Esophagus squamous epithelium (tissue), 5 donors: Measurements from ENCODE around the gene C3orf62. TPM values are rescaled to one million over a fixed set of nuclear protein-coding genes. Genes with fewer than 3 reads are reported as not detected.
"Not testable (repeated sequence)": the region's sequence is repeated elsewhere in the genome, so short reads cannot be mapped to it uniquely, and the experiment has no call there.

Experiments used
- DNase-seq: peaks from one replicate; lab custom pipeline; 2025; lab: John Stamatoyannopoulos, UW
- H3K27ac ChIP-seq, 4 donors: fragments of 200-600 bp; sonication (generic); one replicate each; pipeline ENCODE4 v1.5.1; 2016 to 2019; ENCODE audit warnings: mild to moderate bottlenecking in 1 of 4
- H3K27me3 ChIP-seq, 4 donors: fragments of 200-600 bp; sonication (generic); 1 replicate in 3 of 4; 2 replicates in 1 of 4; pipeline versions ENCODE4 v1.5.1 to v1.6.0; 2017 to 2021; ENCODE audit warnings: antibody characterized with exemption in 1 of 4
- H3K36me3 ChIP-seq, 3 donors: fragments of 200-600 bp; sonication (generic); one replicate each; pipeline ENCODE4 v1.5.1; 2016 to 2019
- H3K4me1 ChIP-seq, 3 donors: fragments of 200-600 bp; sonication (generic); one replicate each; pipeline ENCODE4 v1.5.1; 2017 to 2019
- H3K4me3 ChIP-seq, 4 donors: fragments of 200-600 bp; sonication (generic); 1 replicate in 3 of 4; 2 replicates in 1 of 4; pipeline ENCODE4 v1.5.1; 2016 to 2019; ENCODE audit warnings: mild to moderate bottlenecking in 2 of 4, moderate library complexity in 1 of 4
- H3K9me3 ChIP-seq, 3 donors: fragments of 200-600 bp; sonication (generic); one replicate each; pipeline ENCODE4 v1.5.1; 2016 to 2019
- POLR2A ChIP-seq, 4 donors: fragments of 450-650 bp; IDR thresholded peaks; one replicate each; pipeline ENCODE4 v1.6.1; 2017; ENCODE audit warnings: antibody characterized with exemption in 4 of 4, mild to moderate bottlenecking in 4 of 4, moderate library complexity in 3 of 4
- WGBS, 2 donors: methylation state at CpG; one replicate each; pipeline ENCODE4 v1.1.5; 2018; 5-methylcytosine and 5-hydroxymethylcytosine counted together
- intact Hi-C: fragments of 100-400 bp; cut with DNase I; formaldehyde crosslinking; loops from one replicate; pipeline ENCODE4 v1.15.0; 2022
- small RNA-seq, 4 donors: library from RNA; depleted of rRNA; stranded (forward); fragments of <200 nt; gene quantifications; one replicate each; pipeline ENCODE3, GENCODE V24; 2016
- total RNA-seq, 4 donors: library from RNA; depleted of rRNA; stranded (reverse); fragments of >200 nt; gene quantifications; one replicate each; pipeline ENCODE4 v1.1.0, GENCODE V29; 2016
- TF ChIP-seq, protein P1 (sequence below), 6 experiments: fragments of 450-650 bp in 4 of 6; fragments of 200-600 bp in 2 of 6; sonication (generic) in 2 of 6; IDR thresholded peaks; one replicate each; pipeline ENCODE4 v1.5.1; 2016 to 2019; ENCODE audit warnings: antibody characterized with exemption in 6 of 6, mild to moderate bottlenecking in 4 of 6, moderate library complexity in 4 of 6
- donor health status: DM: yes; HTN: yes; CAD: no.

Gene C3orf62
- total RNA-seq, 4 donors from 2014 or later = 1.8 to 3.6 (median 3.0) TPM

DNA sequence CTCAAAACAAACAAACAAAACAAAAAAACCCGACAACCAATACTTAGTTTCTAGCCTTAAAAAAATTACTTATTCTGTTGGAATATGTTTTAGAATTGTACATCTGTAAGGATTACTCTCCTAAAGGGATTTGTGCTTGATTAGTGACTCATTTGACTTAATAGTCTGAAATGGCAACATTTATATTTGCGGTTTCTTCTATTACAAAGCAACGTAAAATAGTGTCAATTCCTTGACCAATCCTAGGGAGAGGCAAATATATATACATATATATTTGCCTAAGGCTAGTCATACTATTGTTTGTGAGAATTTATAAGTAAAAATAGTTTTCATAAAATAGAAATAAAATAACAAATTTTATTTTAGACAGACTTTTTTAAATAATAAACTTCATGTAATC, 39.7 kb downstream of the C3orf62 start:
- peaks cover 0 to 30% (median 15%) of the 10 kb centered on the region in 3 donors for H3K4me1 ChIP-seq
- peaks cover 0 to 29% (median 23%) of the 10 kb centered on the region in 3 donors for H3K9me3 ChIP-seq
- WGBS, 2 donors = 70 to 79% methylated on average over 3 of the region's 3 CpGs
- no peaks in the 10 kb centered on the region for H3K27me3 ChIP-seq
- intact Hi-C loops = no loop called here
- H3K36me3 ChIP-seq = no peaks in the 10 kb centered on the region
- no peak for DNase-seq
- TF ChIP-seq, protein P1, sequence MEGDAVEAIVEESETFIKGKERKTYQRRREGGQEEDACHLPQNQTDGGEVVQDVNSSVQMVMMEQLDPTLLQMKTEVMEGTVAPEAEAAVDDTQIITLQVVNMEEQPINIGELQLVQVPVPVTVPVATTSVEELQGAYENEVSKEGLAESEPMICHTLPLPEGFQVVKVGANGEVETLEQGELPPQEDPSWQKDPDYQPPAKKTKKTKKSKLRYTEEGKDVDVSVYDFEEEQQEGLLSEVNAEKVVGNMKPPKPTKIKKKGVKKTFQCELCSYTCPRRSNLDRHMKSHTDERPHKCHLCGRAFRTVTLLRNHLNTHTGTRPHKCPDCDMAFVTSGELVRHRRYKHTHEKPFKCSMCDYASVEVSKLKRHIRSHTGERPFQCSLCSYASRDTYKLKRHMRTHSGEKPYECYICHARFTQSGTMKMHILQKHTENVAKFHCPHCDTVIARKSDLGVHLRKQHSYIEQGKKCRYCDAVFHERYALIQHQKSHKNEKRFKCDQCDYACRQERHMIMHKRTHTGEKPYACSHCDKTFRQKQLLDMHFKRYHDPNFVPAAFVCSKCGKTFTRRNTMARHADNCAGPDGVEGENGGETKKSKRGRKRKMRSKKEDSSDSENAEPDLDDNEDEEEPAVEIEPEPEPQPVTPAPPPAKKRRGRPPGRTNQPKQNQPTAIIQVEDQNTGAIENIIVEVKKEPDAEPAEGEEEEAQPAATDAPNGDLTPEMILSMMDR (IDR thresholded peaks at IDR 0.05) = no peak
- TF ChIP-seq POLR2A (IDR thresholded peaks at IDR 0.05) = no peak
- peak overlapping the region; percentile 2 to 90 (median 82) for H3K27ac ChIP-seq
- no peak overlapping the region for H3K4me3 ChIP-seq

DNA sequence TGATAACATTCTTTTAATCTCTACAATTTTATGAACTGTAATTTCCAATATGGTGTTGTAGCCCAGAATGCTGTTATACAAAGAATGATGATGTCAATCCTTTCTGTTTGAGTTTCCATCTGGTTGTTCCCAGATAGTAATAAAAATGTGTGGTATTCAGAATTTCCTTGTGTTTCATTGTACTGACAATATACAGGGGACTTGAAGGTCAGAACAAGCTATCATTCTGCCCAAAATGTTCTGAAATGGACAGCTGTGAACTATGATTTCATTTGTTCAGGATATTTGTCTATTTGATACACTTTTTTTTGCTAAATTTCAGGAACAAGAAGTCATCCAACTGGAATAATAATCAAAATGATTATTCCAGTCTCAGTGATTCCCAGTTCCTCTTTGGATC, 40.8 kb downstream of the C3orf62 start:
- Histone ChIP-seq H3K27me3 (no peaks in the 10 kb centered on the region), H3K36me3 (no peaks in the 10 kb centered on the region), H3K27ac (no peak overlapping the region), H3K9me3 (peaks cover 0 to 40% (median 23%) of the 10 kb centered on the region in 3 donors), H3K4me3 (no peak overlapping the region), H3K4me1 (peaks cover 0 to 30% (median 15%) of the 10 kb centered on the region in 3 donors)
- no peak for TF ChIP-seq POLR2A (IDR thresholded peaks at IDR 0.05)
- TF ChIP-seq, protein P1 (IDR thresholded peaks at IDR 0.05) = no peak
- intact Hi-C loops = no loop called here
- DNase-seq = no peak

DNA sequence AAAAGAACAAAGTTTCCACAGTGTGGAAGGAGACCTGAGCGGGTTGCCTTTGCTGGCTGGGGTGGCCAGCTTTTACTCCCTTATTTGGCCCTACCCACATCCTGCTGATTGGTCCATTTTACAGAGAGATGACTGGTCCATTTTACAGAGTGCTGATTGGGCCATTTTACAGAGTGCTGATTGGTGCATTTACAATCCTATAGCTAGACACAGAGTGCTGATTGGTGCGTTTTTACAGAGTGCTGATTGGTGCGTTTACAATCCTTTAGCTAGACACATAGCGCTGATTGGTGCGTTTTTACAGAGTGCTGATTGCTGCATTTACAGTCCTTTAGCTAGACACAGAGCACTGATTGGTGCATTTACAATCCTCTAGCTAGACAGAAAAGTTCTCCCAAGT, 48.2 kb downstream of the C3orf62 start:
- H3K27ac ChIP-seq, H3K4me3 ChIP-seq, H3K27me3 ChIP-seq, H3K4me1 ChIP-seq, H3K36me3 ChIP-seq, DNase-seq, intact Hi-C loops: not testable (repeated sequence)
- 95 to 100% methylated on average over 5 of the region's 5 CpGs for WGBS, 2 donors
- H3K9me3 ChIP-seq = peaks cover 0 to 69% (median 38%) of the 10 kb centered on the region in 3 donors

DNA sequence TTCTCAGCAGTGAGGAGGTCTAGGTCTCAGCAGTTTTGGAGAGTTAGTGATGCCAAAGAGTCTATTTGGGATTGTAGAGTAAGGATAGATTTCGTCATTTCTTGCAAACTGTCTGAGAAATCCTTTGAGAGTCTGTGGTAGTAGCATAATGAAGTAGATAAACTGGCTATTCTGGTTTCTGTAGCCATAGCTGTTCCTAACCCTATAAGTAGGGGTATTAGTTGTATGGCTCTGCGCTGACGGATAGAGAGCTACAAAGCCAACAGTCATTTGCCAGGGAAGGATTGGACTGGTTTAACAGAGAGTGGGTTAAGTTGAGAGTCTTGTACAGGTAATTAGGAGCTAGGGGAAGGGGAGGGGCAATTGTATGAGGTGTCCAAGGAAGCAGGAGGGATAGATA, 55.0 kb downstream of the C3orf62 start:
- TF ChIP-seq, protein P1 (IDR thresholded peaks at IDR 0.05) = no peak
- no peak for TF ChIP-seq POLR2A (IDR thresholded peaks at IDR 0.05)
- Histone ChIP-seq H3K36me3 (no peaks in the 10 kb centered on the region), H3K9me3 (peaks cover 0 to 5% (median 3%) of the 10 kb centered on the region in 3 donors), H3K4me3 (no peak overlapping the region), H3K27ac (peak overlapping the region; percentile 83 to 91 (median 88)), H3K4me1 (peaks cover 19 to 59% (median 37%) of the 10 kb centered on the region in 3 donors), H3K27me3 (no peaks in the 10 kb centered on the region)
- intact Hi-C loops = no loop called here
- WGBS, 2 donors = 33 to 54% methylated on average over 3 of the region's 3 CpGs
- DNase-seq = no peak

DNA sequence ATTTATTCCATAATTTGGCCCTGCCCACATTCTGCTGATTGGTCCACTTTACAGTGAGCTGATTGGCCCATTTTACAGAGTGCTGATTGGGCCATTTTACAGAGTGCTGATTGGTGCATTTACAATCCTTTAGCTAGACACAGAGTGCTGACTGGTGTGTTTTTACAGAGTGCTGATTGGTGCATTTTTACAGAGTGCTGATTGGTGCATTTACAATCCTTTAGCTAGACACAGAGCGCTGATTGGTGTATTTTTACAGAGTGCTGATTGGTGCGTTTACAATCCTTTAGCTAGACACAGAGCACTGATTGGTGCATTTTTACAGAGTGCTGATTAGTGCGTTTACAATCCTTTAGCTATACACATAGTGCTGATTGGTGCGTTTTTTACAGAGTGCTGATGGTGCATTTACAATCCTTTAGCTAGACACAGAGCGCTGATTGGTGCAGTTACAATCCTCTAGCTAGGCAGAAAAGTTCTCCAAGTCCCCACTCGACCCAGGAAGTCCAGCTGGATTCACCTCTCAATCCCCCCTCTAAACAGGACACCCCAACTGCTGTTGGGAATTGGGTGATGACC, 56.0 kb downstream of the C3orf62 start:
- WGBS, 2 donors = 90 to 96% methylated on average over 5 to 6 of the region's 6 CpGs
- DNase-seq, H3K27me3 ChIP-seq, H3K4me3 ChIP-seq, H3K36me3 ChIP-seq, intact Hi-C loops, H3K9me3 ChIP-seq: not testable (repeated sequence)
- Histone ChIP-seq H3K4me1 (peaks cover 19 to 59% (median 37%) of the 10 kb centered on the region in 3 donors), H3K27ac (peak overlapping the region; percentile 83 to 91 (median 88))

DNA sequence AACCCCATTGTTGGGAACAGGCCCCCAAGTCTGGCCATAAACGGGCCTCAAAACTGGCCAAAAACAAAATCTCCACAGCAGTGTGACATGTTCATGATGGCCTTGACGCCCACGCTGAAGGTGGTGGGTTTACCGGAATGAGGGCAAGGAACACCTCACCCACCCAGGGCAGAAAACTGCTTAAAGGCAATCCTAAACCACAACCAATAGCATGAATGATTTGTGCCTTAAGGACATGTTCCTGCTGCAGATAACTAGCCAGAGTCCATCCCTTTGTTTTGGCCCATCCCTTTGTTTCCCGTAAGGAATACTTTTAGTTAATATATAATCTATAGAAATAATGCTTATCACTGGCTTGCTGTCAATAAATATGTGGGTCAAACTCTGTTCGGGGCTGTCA, 57.9 kb downstream of the C3orf62 start:
- no peaks in the 10 kb centered on the region for H3K27me3 ChIP-seq
- H3K9me3 ChIP-seq = no peaks in the 10 kb centered on the region
- WGBS, 2 donors = 78 to 88% methylated on average over 6 of the region's 6 CpGs
- H3K27ac ChIP-seq = peak overlapping the region; percentile 79 to 91 (median 88)
- intact Hi-C loops = no loop called here
- no peak overlapping the region for H3K4me3 ChIP-seq
- H3K4me1 ChIP-seq = peaks cover 19 to 59% (median 41%) of the 10 kb centered on the region in 3 donors
- no peak for TF ChIP-seq POLR2A (IDR thresholded peaks at IDR 0.05)
- TF ChIP-seq, protein P1 (IDR thresholded peaks at IDR 0.05) = no peak
- DNase-seq = no peak
- H3K36me3 ChIP-seq = no peaks in the 10 kb centered on the region

Small RNA genes lying within 50 kb of the gene (small RNA-seq; reads per million reads assigned to genes)
- gene AC121247.2 = 0 reads per million in 4 donors
- gene MIR4271 = 0 reads per million in 4 donors
- gene RF00019 = 0 reads per million in 4 donors

Other genes starting within 250 kb of the C3orf62 start
- 100 to 1,000 TPM; 123 to 278 (median 200) TPM for gene IMPDH2, start 247.8 kb downstream of the C3orf62 start, total RNA-seq
- gene QRICH1, start 183.2 kb downstream of the C3orf62 start, total RNA-seq = 10 to 100 TPM; 36.8 to 85.6 (median 49.1) TPM
- 100 to 1,000 TPM; 236 to 290 (median 265) TPM for gene QARS1, start 172.5 kb downstream of the C3orf62 start, total RNA-seq
- gene USP19, start 156.4 kb downstream of the C3orf62 start, total RNA-seq = 10 to 100 TPM; 37.8 to 52.3 (median 40.7) TPM
- 100 to 1,000 TPM in 3 of 4 donors, 10 to 100 TPM in 1; 66.0 to 319 (median 175) TPM for gene LAMB2, start 144.2 kb downstream of the C3orf62 start, total RNA-seq
- gene CCDC71, start 110.9 kb downstream of the C3orf62 start, total RNA-seq = 10 to 100 TPM; 17.0 to 31.1 (median 23.1) TPM
- gene KLHDC8B, start 105.6 kb downstream of the C3orf62 start, total RNA-seq = 10 to 100 TPM; 18.0 to 58.6 (median 46.3) TPM
- 10 to 100 TPM in 3 of 4 donors, 1 to 10 TPM in 1; 8.1 to 29.6 (median 19.3) TPM for gene USP4, start 62.8 kb upstream of the C3orf62 start, total RNA-seq
- gene GPX1, start 81.1 kb upstream of the C3orf62 start, total RNA-seq = 100 to 1,000 TPM; 126 to 400 (median 228) TPM
- 100 to 1,000 TPM; 290 to 421 (median 345) TPM for gene RHOA, start 134.7 kb upstream of the C3orf62 start, total RNA-seq
- gene TCTA, start 135.2 kb upstream of the C3orf62 start, total RNA-seq = 10 to 100 TPM; 10.9 to 17.8 (median 16.0) TPM
- gene AMT, start 145.2 kb upstream of the C3orf62 start, total RNA-seq = 1 to 10 TPM in 3 of 4 donors, under 1 TPM in 1; 0.80 to 1.7 (median 1.2) TPM
- 1 to 10 TPM; 1.8 to 7.6 (median 3.3) TPM for gene NICN1, start 152.1 kb upstream of the C3orf62 start, total RNA-seq
- 10 to 100 TPM; 36.2 to 74.2 (median 51.3) TPM for gene DAG1, start 193.0 kb upstream of the C3orf62 start, total RNA-seq